HUES6 (cell line): ENCODE data around the gene GUCY2F.

Source experiments
- H3K27ac ChIP-seq: 2 replicates; pipeline ENCODE4 v1.7.0; 2013; ENCODE audit warnings: low read depth, mild to moderate bottlenecking, low read length, inconsistent platforms
- H3K27me3 ChIP-seq: 2 replicates; pipeline ENCODE4 v1.6.1; 2013; ENCODE audit warnings: low read length; ENCODE audit not compliant: control insufficient read depth, insufficient read depth
- H3K36me3 ChIP-seq: 2 replicates; pipeline ENCODE4 v1.6.1; 2013; ENCODE audit warnings: low read length; ENCODE audit not compliant: control insufficient read depth, insufficient read depth
- H3K4me1 ChIP-seq: 2 replicates; pipeline ENCODE4 v1.6.1; 2013; ENCODE audit warnings: low read length; ENCODE audit not compliant: control insufficient read depth, insufficient read depth
- H3K4me3 ChIP-seq: 2 replicates; pipeline ENCODE4 v1.5.1; 2013; ENCODE audit warnings: low read depth, low read length
- H3K9ac ChIP-seq: one replicate; pipeline ENCODE4 v1.6.1; 2013; ENCODE audit warnings: mild to moderate bottlenecking, low read length
- H3K9me3 ChIP-seq: 2 replicates; pipeline ENCODE4 v1.6.1; 2013; ENCODE audit warnings: low read depth, low read length; ENCODE audit not compliant: control insufficient read depth, insufficient read depth

The GUCY2F gene

GRCh38 chrX:109472939-109473735 is 8.7 kb downstream of the GUCY2F start:
- peaks cover 8% of the 10 kb centered on the region; the same call in 1 of the 2 replicates for H3K27me3 ChIP-seq
- peak overlapping the region; percentile 64 for H3K9ac ChIP-seq
- no peaks in the 10 kb centered on the region for H3K36me3 ChIP-seq
- peaks cover 32% of the 10 kb centered on the region for H3K4me1 ChIP-seq
- no peaks in the 10 kb centered on the region for H3K9me3 ChIP-seq
- H3K4me3 ChIP-seq = peak overlapping the region; percentile 31; the same call in 1 of the 2 replicates
- H3K27ac ChIP-seq = peak overlapping the region; percentile 85

DNA sequence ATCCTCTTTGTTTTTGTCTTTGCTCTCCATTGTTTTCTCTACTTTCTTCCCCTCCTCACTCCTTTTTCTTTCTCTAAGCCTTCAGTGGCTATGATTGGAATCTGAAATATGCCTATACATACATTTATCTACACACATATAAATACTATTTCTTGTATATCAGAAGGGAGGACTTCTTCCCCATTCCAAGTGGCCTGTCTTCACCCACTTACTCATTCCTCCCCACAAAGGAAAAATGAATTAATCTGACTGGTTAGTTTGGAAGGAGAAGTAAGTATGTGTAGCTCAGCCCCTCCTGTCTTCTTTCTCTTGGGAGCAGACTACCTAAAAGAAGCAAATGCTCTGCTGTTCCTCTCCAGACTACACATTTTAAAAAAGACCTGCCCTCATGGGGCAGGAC is 17.7 kb downstream of the GUCY2F start:
- H3K4me1 ChIP-seq = no peaks in the 10 kb centered on the region
- no peak overlapping the region for H3K4me3 ChIP-seq
- no peaks in the 10 kb centered on the region; the same call in 1 of the 2 replicates for H3K27me3 ChIP-seq
- H3K27ac ChIP-seq = no peak overlapping the region
- H3K36me3 ChIP-seq = no peaks in the 10 kb centered on the region
- no peak overlapping the region for H3K9ac ChIP-seq
- H3K9me3 ChIP-seq = peaks cover 2% of the 10 kb centered on the region; the same call in 1 of the 2 replicates

GRCh38 chrX:109463784-109464183 is 18.1 kb downstream of the GUCY2F start:
- Histone ChIP-seq H3K36me3 (no peaks in the 10 kb centered on the region), H3K9me3 (peaks cover 2% of the 10 kb centered on the region; the same call in 1 of the 2 replicates), H3K9ac (no peak overlapping the region), H3K4me3 (no peak overlapping the region), H3K4me1 (no peaks in the 10 kb centered on the region), H3K27ac (no peak overlapping the region), H3K27me3 (no peaks in the 10 kb centered on the region; the same call in 1 of the 2 replicates)

- Histone ChIP-seq H3K4me1 (peaks cover 17% of the 10 kb centered on the region), H3K9ac (no peak overlapping the region), H3K27ac (peak overlapping the region; percentile 54; the same call in 1 of the 2 replicates), H3K36me3 (no peaks in the 10 kb centered on the region), H3K9me3 (0 out of 2 replicates have a peak, but pooled peaks cover 2% of the 10 kb centered on the region), H3K4me3 (no peak overlapping the region), H3K27me3 (peaks cover 5% of the 10 kb centered on the region; the same call in 1 of the 2 replicates)
Measured at GRCh38 chrX:109448282-109448938, 33.5 kb downstream of the GUCY2F start.

- Histone ChIP-seq H3K27me3 (peaks cover 20% of the 10 kb centered on the region; the same call in 1 of the 2 replicates), H3K4me1 (no peaks in the 10 kb centered on the region), H3K36me3 (no peaks in the 10 kb centered on the region), H3K9ac (no peak overlapping the region), H3K4me3 (no peak overlapping the region), H3K9me3 (no peaks in the 10 kb centered on the region), H3K27ac (no peak overlapping the region)
Measured at GRCh38 chrX:109441266-109441665, 40.6 kb downstream of the GUCY2F start.

- H3K9ac ChIP-seq = no peak overlapping the region
- H3K36me3 ChIP-seq = no peaks in the 10 kb centered on the region
- no peak overlapping the region for H3K4me3 ChIP-seq
- H3K27ac ChIP-seq = no peak overlapping the region
- no peaks in the 10 kb centered on the region for H3K9me3 ChIP-seq
- H3K4me1 ChIP-seq = no peaks in the 10 kb centered on the region
- H3K27me3 ChIP-seq = peaks cover 20% of the 10 kb centered on the region; the same call in 1 of the 2 replicates
Measured at GRCh38 chrX:109440475-109440874, 41.4 kb downstream of the GUCY2F start.

GRCh38 chrX:109409181-109409580 is 72.7 kb downstream of the GUCY2F start:
- no peaks in the 10 kb centered on the region for H3K36me3 ChIP-seq

GRCh38 chrX:109403922-109404321 is 78.0 kb downstream of the GUCY2F start:
- no peak overlapping the region for H3K4me3 ChIP-seq
- peaks cover under 1% of the 10 kb centered on the region; the same call in 1 of the 2 replicates for H3K9me3 ChIP-seq
- no peak overlapping the region for H3K9ac ChIP-seq
- H3K36me3 ChIP-seq = no peaks in the 10 kb centered on the region
- H3K4me1 ChIP-seq = peaks cover 11% of the 10 kb centered on the region
- no peaks in the 10 kb centered on the region; the same call in 1 of the 2 replicates for H3K27me3 ChIP-seq
- no peak overlapping the region for H3K27ac ChIP-seq

More at GRCh38 chrX:109409181-109409580, 72.7 kb downstream of the GUCY2F start:
- Histone ChIP-seq H3K4me3 (no peak overlapping the region), H3K27ac (no peak overlapping the region), H3K9me3 (peaks cover 2% of the 10 kb centered on the region; the same call in 1 of the 2 replicates), H3K27me3 (no peaks in the 10 kb centered on the region; the same call in 1 of the 2 replicates), H3K9ac (no peak overlapping the region), H3K4me1 (no peaks in the 10 kb centered on the region)

GRCh38 chrX:109399831-109400230 is 82.1 kb downstream of the GUCY2F start:
- Histone ChIP-seq H3K4me3 (no peak overlapping the region), H3K36me3 (no peaks in the 10 kb centered on the region), H3K9me3 (no peaks in the 10 kb centered on the region), H3K4me1 (peaks cover 15% of the 10 kb centered on the region), H3K9ac (no peak overlapping the region), H3K27me3 (peaks cover 3% of the 10 kb centered on the region; the same call in 1 of the 2 replicates), H3K27ac (no peak overlapping the region)

GRCh38 chrX:109398833-109399232 is 83.1 kb downstream of the GUCY2F start:
- no peaks in the 10 kb centered on the region for H3K36me3 ChIP-seq
- no peak overlapping the region for H3K9ac ChIP-seq
- peaks cover 15% of the 10 kb centered on the region for H3K4me1 ChIP-seq
- H3K27me3 ChIP-seq = peaks cover 3% of the 10 kb centered on the region; the same call in 1 of the 2 replicates
- no peak overlapping the region for H3K4me3 ChIP-seq
- no peaks in the 10 kb centered on the region for H3K9me3 ChIP-seq
- no peak overlapping the region for H3K27ac ChIP-seq

- Histone ChIP-seq H3K27me3 (peaks cover 3% of the 10 kb centered on the region; the same call in 1 of the 2 replicates), H3K4me3 (no peak overlapping the region), H3K4me1 (peaks cover 15% of the 10 kb centered on the region), H3K9ac (no peak overlapping the region), H3K27ac (no peak overlapping the region), H3K9me3 (no peaks in the 10 kb centered on the region), H3K36me3 (no peaks in the 10 kb centered on the region)
Measured at GRCh38 chrX:109398061-109398460, 83.8 kb downstream of the GUCY2F start.
